Endothelial cell of umbilical vein (primary cell): ENCODE results near the gene NAV2. TPM values are rescaled to one million over a fixed set of nuclear protein-coding genes. Genes with fewer than 3 reads are reported as not detected.

ENCODE experiments used
- BruUV-seq: library from RNA; stranded (reverse); fragments of 400-500 nt; replicated peaks from 2 replicates; lab custom pipeline; 2021; lab: Mats Ljungman, UMichigan
- CTCF ChIA-PET: fragments of 300-600, 350-600 bp; sonication (Branson Sonifier 250); formaldehyde crosslinking; loops from one replicate; lab custom pipeline; 2021; ENCODE audit warnings: antibody characterized with exemption, inconsistent platforms; lab: Charles Lee
- POLR2A ChIA-PET: fragments of 300-600, 350-600 bp; sonication (Branson Sonifier 250); formaldehyde crosslinking; loops from one replicate; lab custom pipeline; 2021; ENCODE audit warnings: antibody characterized with exemption, inconsistent platforms; lab: Charles Lee
- DNase-seq: peaks from one replicate; pipeline ENCODE4 v3.0.0-alpha.2; 2011; ENCODE audit warnings: low read depth, low spot score
- FAIRE-seq: peaks from 2 replicates; lab custom pipeline; 2011; peaks lifted over from hg19 to GRCh38; lab: Jason Lieb, UNC
- H2AFZ ChIP-seq: 2 replicates; pipeline ENCODE4 v1.6.0; 2012; ENCODE audit warnings: low read depth, low read length, control low read depth, inconsistent platforms
- H3K27ac ChIP-seq: 2 replicates; pipeline ENCODE4 v1.5.1; 2011; ENCODE audit warnings: low read depth, mild to moderate bottlenecking, control low read depth, low read length, moderate library complexity; ENCODE audit not compliant: insufficient read depth
- H3K27me3 ChIP-seq, 2 experiments: 2 replicates each; pipeline versions ENCODE4 v1.6.0 to v1.6.1; 2011; ENCODE audit warnings: low read length in 2 of 2, mixed read lengths in 1 of 2; ENCODE audit not compliant: control insufficient read depth in 2 of 2, insufficient read depth in 2 of 2
- H3K36me3 ChIP-seq, 2 experiments: 2 replicates in 1 of 2; 3 replicates in 1 of 2; pipeline ENCODE4 v1.5.1; 2011; ENCODE audit warnings: low read length in 2 of 2, mild to moderate bottlenecking in 1 of 2, moderate library complexity in 1 of 2; ENCODE audit not compliant: control insufficient read depth in 2 of 2, insufficient read depth in 2 of 2; ENCODE audit errors: extremely low read depth in 1 of 2
- H3K4me1 ChIP-seq: 3 replicates; pipeline ENCODE4 v1.5.1; 2011; ENCODE audit warnings: mild to moderate bottlenecking, low read length; ENCODE audit not compliant: control insufficient read depth, insufficient read depth; ENCODE audit errors: extremely low read depth
- H3K4me2 ChIP-seq: 2 replicates; pipeline ENCODE4 v1.6.1; 2011; ENCODE audit warnings: low read length, control low read depth, mixed read lengths; ENCODE audit not compliant: insufficient read depth
- H3K4me3 ChIP-seq, 3 experiments: fragments of 200-600 bp in 1 of 3; sonication (generic), shearing (Covaris generic) in 1 of 3; replicated peaks in 1 of 3; 2 replicates each; pipeline ENCODE4 v1.5.1; 2011 to 2016; ENCODE audit warnings: control low read depth in 3 of 3, low read length in 3 of 3, mild to moderate bottlenecking in 2 of 3, inconsistent platforms in 1 of 3, low read depth in 1 of 3, moderate library complexity in 1 of 3; ENCODE audit not compliant: insufficient read depth in 1 of 3
- H3K79me2 ChIP-seq: 2 replicates; pipeline ENCODE4 v1.6.0; 2012; ENCODE audit warnings: low read length, inconsistent platforms; ENCODE audit not compliant: control insufficient read depth, insufficient read depth
- H3K9ac ChIP-seq: replicated peaks from 2 replicates; pipeline ENCODE3; 2011; ENCODE audit warnings: low read length, control low read depth; ENCODE audit not compliant: insufficient read depth; ENCODE audit errors: extremely low read depth
- H3K9me1 ChIP-seq: replicated peaks from 3 replicates; pipeline ENCODE4 v1.6.0; 2011; ENCODE audit warnings: mild to moderate bottlenecking, low read length; ENCODE audit not compliant: control insufficient read depth, insufficient read depth; ENCODE audit errors: extremely low read depth
- H3K9me3 ChIP-seq: replicated peaks from 2 replicates; pipeline ENCODE4 v1.5.1; 2012; ENCODE audit warnings: low read length, inconsistent platforms; ENCODE audit not compliant: control insufficient read depth, insufficient read depth
- H4K20me1 ChIP-seq: replicated peaks from 2 replicates; pipeline ENCODE3; 2011; ENCODE audit warnings: mild to moderate bottlenecking, low read length; ENCODE audit not compliant: control insufficient read depth, insufficient read depth; ENCODE audit errors: extremely low read depth
- CTCF ChIP-seq, 2 donors: IDR thresholded peaks; 1 replicate in 1 of 2; 2 replicates in 1 of 2; pipeline ENCODE4 v1.5.1; 2011; ENCODE audit warnings: low read length in 2 of 2, mild to moderate bottlenecking in 2 of 2, moderate library complexity in 2 of 2, control low read depth in 1 of 2, inconsistent platforms in 1 of 2, low read depth in 1 of 2; ENCODE audit not compliant: insufficient read depth in 1 of 2; ENCODE audit errors: extremely low read depth in 1 of 2
- FOS ChIP-seq: IDR thresholded peaks from 2 replicates; pipeline ENCODE4 v1.6.1; 2011; ENCODE audit warnings: mild to moderate bottlenecking, low read length, moderate library complexity, borderline replicate concordance; ENCODE audit not compliant: insufficient read depth
- GATA2 ChIP-seq: IDR thresholded peaks from 2 replicates; pipeline ENCODE4 v1.7.0; 2011; ENCODE audit warnings: low read depth, mild to moderate bottlenecking, moderate library complexity, mixed read lengths, low read length; ENCODE audit not compliant: insufficient read length, insufficient read depth
- MAX ChIP-seq: IDR thresholded peaks from 2 replicates; pipeline ENCODE4 v1.6.1; 2011; ENCODE audit not compliant: insufficient read depth, insufficient read length
- MYC ChIP-seq: IDR thresholded peaks from one replicate; pipeline ENCODE4 v1.6.1; 2011; ENCODE audit warnings: mild to moderate bottlenecking, low read depth, low read length
- POLR2AphosphoS5 ChIP-seq: IDR thresholded peaks from 2 replicates; pipeline ENCODE4 v1.6.1; 2012; ENCODE audit warnings: low read depth, mild to moderate bottlenecking, control low read depth, low read length, moderate library complexity; ENCODE audit not compliant: insufficient read depth
- dilution Hi-C: fragments of 300-500 bp; cut with MboI; formaldehyde crosslinking; loops from one replicate; pipeline ENCODE4 v1.15.0; 2019; ENCODE audit warnings: low sequenced_read_pairs; ENCODE audit not compliant: extremely low pct_ligation_motif_present
- intact Hi-C: fragments of 100-400 bp; cut with micrococcal nuclease; formaldehyde crosslinking; loops from one replicate; pipeline ENCODE4 v1.10.0; 2022
- polyA plus RNA-seq, 4 experiments: library from polyadenylated mRNA; depleted of rRNA in 3 of 4; stranded (reverse) in 3 of 4; unstranded in 1 of 4; fragments of >200 nt; gene quantifications; 2 replicates each; pipeline versions ENCODE4 v1.2.1 to v1.2.3, GENCODE V29; 2011 to 2012; ENCODE audit warnings: missing spikeins in 1 of 4
- total RNA-seq: library from RNA; stranded (reverse); gene quantifications from 2 replicates; pipeline ENCODE4 v1.2.3, GENCODE V29; 2021

Gene NAV2
- total and polyA plus RNA-seq, 2 donors (not counting 3 experiments of a cell fraction or from before 2014, with no cell fraction given): 10.9 to 68.0 TPM

- BruUV-seq: no TSS peak
- no peak overlapping the region for H3K4me2 ChIP-seq
- no peaks in the 10 kb centered on the region for H3K27me3 ChIP-seq
- peaks cover 10 to 13% of the 10 kb centered on the region in 2 experiments for H3K36me3 ChIP-seq
- dilution Hi-C loops (no loop called here), intact Hi-C loops (no loop called here)
- DNase-seq: no peak
- no peak for FAIRE-seq
- H3K4me1 ChIP-seq: peaks cover 15% of the 10 kb centered on the region
- H3K27ac ChIP-seq: no peak overlapping the region
- no peaks in the 10 kb centered on the region for H4K20me1 ChIP-seq
- TF ChIP-seq GATA2 (no peak), FOS (no peak), MAX (no peak), MYC (no peak), POLR2AphosphoS5 (no peak), CTCF (IDR thresholded peaks at IDR 0.05; ENCODE audit: extremely low read depth in 1 of 2, insufficient read depth in 1 of 2, low read depth in 1 of 2, low read length in 2 of 2) (no peak)
- no peaks in the 10 kb centered on the region for H3K9me1 ChIP-seq
- CTCF ChIA-PET: interaction anchor here (2.0 kb wide), 1 partner anchor 90 kb away, joined by 4 read pairs; no protein-coding TSS in a partner anchor
- no peaks in the 10 kb centered on the region for H3K79me2 ChIP-seq
- POLR2A ChIA-PET: no interaction called here
- no peaks in the 10 kb centered on the region for H3K9me3 ChIP-seq
- no peak overlapping the region for H3K9ac ChIP-seq
- H3K4me3 ChIP-seq: no peak overlapping the region
- no peak overlapping the region for H2AFZ ChIP-seq
Measured at GRCh38 chr11:20043992-20044391, 331.4 kb downstream of the NAV2 start.
